OCI-LY7 (cell line): ENCODE measurements around the gene HSPH1.
A peak's percentile ranks its signal among the peaks of the same experiment; 100 is the strongest.

Experiments used
- CTCF ChIP-seq: fragments of 200-600 bp; sonication (generic); conservative IDR thresholded peaks from 2 replicates; pipeline ENCODE4 v1.5.1; 2014; ENCODE audit warnings: mild to moderate bottlenecking, antibody characterized with exemption, low read length, moderate library complexity, mixed read lengths
- EZH2phosphoT487 ChIP-seq: fragments of 200-600 bp; sonication (generic); IDR thresholded peaks from 2 replicates; pipeline ENCODE4 v1.6.1; 2018; ENCODE audit warnings: low read depth, borderline replicate concordance, mild to moderate bottlenecking, mixed run types, antibody characterized with exemption, low read length, moderate library complexity, mixed read lengths

GRCh38 chr13:31161557-31162150 is at the start of gene HSPH1:
- TF ChIP-seq EZH2phosphoT487 (no peak), CTCF (peak; percentile 45)
